OCI-LY1 (cell line): ENCODE data around the gene RNF186.

Experiments used
- H2AFZ ChIP-seq: fragments of 200-600 bp; sonication (generic), shearing (Covaris generic); 2 replicates; pipeline ENCODE4 v1.6.0; 2014; ENCODE audit warnings: antibody characterized with exemption, mild to moderate bottlenecking, low read length
- H3F3A ChIP-seq: fragments of 200-600 bp; sonication (generic), shearing (Covaris generic); 2 replicates; pipeline ENCODE4 v1.6.0; 2014; ENCODE audit warnings: mild to moderate bottlenecking, antibody characterized with exemption, low read length, moderate library complexity; ENCODE audit not compliant: insufficient read depth
- H3K27ac ChIP-seq: fragments of 200-600 bp; sonication (generic); 2 replicates; pipeline ENCODE4 v1.5.1; 2014; ENCODE audit warnings: low read length, mixed run types, mild to moderate bottlenecking, low read depth; ENCODE audit not compliant: poor library complexity, severe bottlenecking
- H3K27me3 ChIP-seq: fragments of 200-600 bp; sonication (generic); 2 replicates; pipeline ENCODE4 v1.6.0; 2014; ENCODE audit warnings: antibody characterized with exemption, mild to moderate bottlenecking, low read length, moderate library complexity; ENCODE audit not compliant: insufficient read depth
- H3K36me3 ChIP-seq: fragments of 200-600 bp; sonication (generic); 2 replicates; pipeline ENCODE4 v1.6.1; 2014; ENCODE audit warnings: mild to moderate bottlenecking, antibody characterized with exemption, low read length, moderate library complexity, mixed read lengths; ENCODE audit not compliant: insufficient read depth
- H3K4me1 ChIP-seq: fragments of 200-600 bp; sonication (generic); 2 replicates; pipeline ENCODE4 v1.5.1; 2014; ENCODE audit warnings: mild to moderate bottlenecking, low read length, moderate library complexity; ENCODE audit not compliant: insufficient read depth, severe bottlenecking
- H3K4me2 ChIP-seq: fragments of 200-600 bp; sonication (generic), shearing (Covaris generic); 2 replicates; pipeline ENCODE4 v1.6.1; 2014; ENCODE audit warnings: low read length
- H3K4me3 ChIP-seq: fragments of 200-600 bp; sonication (generic); 2 replicates; pipeline ENCODE4 v1.5.1; 2014; ENCODE audit warnings: low read length, low read depth, mild to moderate bottlenecking, mixed read lengths; ENCODE audit not compliant: poor library complexity, severe bottlenecking
- H3K79me2 ChIP-seq: fragments of 200-600 bp; shearing (Covaris generic); 2 replicates; pipeline ENCODE4 v1.6.1; 2016; ENCODE audit warnings: mixed run types, low read length, mixed read lengths; ENCODE audit not compliant: insufficient read depth
- H3K9ac ChIP-seq: fragments of 200-600 bp; sonication (generic), shearing (Covaris generic); 2 replicates; pipeline ENCODE4 v1.6.1; 2014; ENCODE audit warnings: mild to moderate bottlenecking, low read length, mixed read lengths
- H3K9me2 ChIP-seq: fragments of 200-600 bp; sonication (generic), shearing (Covaris generic); 2 replicates; pipeline ENCODE4 v1.6.1; 2014; ENCODE audit warnings: low read depth, mild to moderate bottlenecking, low read length, mixed read lengths
- H3K9me3 ChIP-seq: fragments of 200-600 bp; shearing (Covaris generic); 2 replicates; pipeline ENCODE4 v1.6.1; 2014; ENCODE audit warnings: low read length, mixed read lengths
- H4K20me1 ChIP-seq: fragments of 200-600 bp; sonication (generic), shearing (Covaris generic); 2 replicates; pipeline ENCODE4 v1.6.0; 2016; ENCODE audit warnings: mild to moderate bottlenecking, low read length; ENCODE audit not compliant: insufficient read depth
- CTCF ChIP-seq: fragments of 200-600 bp; sonication (generic), shearing (Covaris generic); IDR thresholded peaks from 2 replicates; pipeline ENCODE4 v1.5.1; 2017; ENCODE audit warnings: mild to moderate bottlenecking, antibody characterized with exemption, low read length, moderate library complexity, mixed read lengths
- EZH2 ChIP-seq: fragments of 200-600 bp; sonication (generic), shearing (Covaris generic); IDR thresholded peaks from 2 replicates; pipeline ENCODE4 v1.8.0; 2017; ENCODE audit warnings: borderline replicate concordance, mixed run types, mild to moderate bottlenecking, antibody characterized with exemption, low read length, moderate library complexity, mixed read lengths

RNF186 gene

GRCh38 chr1:19859876-19860275 is 44.8 kb upstream of the RNF186 start:
- no peak for TF ChIP-seq CTCF
- Histone ChIP-seq H3K27ac (no peak overlapping the region), H3K79me2 (no peaks in the 10 kb centered on the region), H3K4me1 (no peaks in the 10 kb centered on the region), H4K20me1 (no peaks in the 10 kb centered on the region), H3K9ac (no peak overlapping the region), H2AFZ (no peak overlapping the region), H3F3A (no peaks in the 10 kb centered on the region), H3K4me3 (no peak overlapping the region), H3K27me3 (no peaks in the 10 kb centered on the region; the same call in 1 of the 2 replicates), H3K9me3 (0 out of 2 replicates have a peak, but pooled peaks cover 2% of the 10 kb centered on the region), H3K36me3 (no peaks in the 10 kb centered on the region; the same call in 1 of the 2 replicates), H3K9me2 (no peaks in the 10 kb centered on the region), H3K4me2 (no peak overlapping the region)

- TF ChIP-seq CTCF (no peak), EZH2 (no peak)
- no peaks in the 10 kb centered on the region for H4K20me1 ChIP-seq
- H2AFZ ChIP-seq, result no peak overlapping the region
- H3K27me3 ChIP-seq, result no peaks in the 10 kb centered on the region; the same call in 1 of the 2 replicates
- no peak overlapping the region for H3K4me2 ChIP-seq
- H3K36me3 ChIP-seq, result no peaks in the 10 kb centered on the region
- H3K9ac ChIP-seq, result no peak overlapping the region
- H3K9me3 ChIP-seq, result 0 out of 2 replicates have a peak, but pooled peaks cover 2% of the 10 kb centered on the region
- H3K9me2 ChIP-seq, result no peaks in the 10 kb centered on the region
- H3K27ac ChIP-seq, result no peak overlapping the region
- no peaks in the 10 kb centered on the region for H3K4me1 ChIP-seq
- H3F3A ChIP-seq, result no peaks in the 10 kb centered on the region
- no peak overlapping the region for H3K4me3 ChIP-seq
- H3K79me2 ChIP-seq, result no peaks in the 10 kb centered on the region
Measured at GRCh38 chr1:19858893-19859292, 43.8 kb upstream of the RNF186 start.

- Histone ChIP-seq H3K9me2 (no peaks in the 10 kb centered on the region), H3K79me2 (no peaks in the 10 kb centered on the region), H3K4me2 (no peak overlapping the region), H3F3A (no peaks in the 10 kb centered on the region), H3K27ac (no peak overlapping the region), H3K4me1 (no peaks in the 10 kb centered on the region), H3K27me3 (no peaks in the 10 kb centered on the region), H3K9me3 (no peaks in the 10 kb centered on the region), H3K36me3 (no peaks in the 10 kb centered on the region), H3K9ac (no peak overlapping the region), H3K4me3 (no peak overlapping the region), H4K20me1 (no peaks in the 10 kb centered on the region), H2AFZ (no peak overlapping the region)
- no peak for TF ChIP-seq EZH2
- TF ChIP-seq CTCF, result no peak
Measured at GRCh38 chr1:19854866-19855265, 39.8 kb upstream of the RNF186 start.
